NB4 (cell line): ENCODE measurements around the gene BICRAL.

ENCODE experiments used
- CTCF ChIP-seq: IDR thresholded peaks from one replicate; pipeline ENCODE4 v1.5.1; 2012; ENCODE audit warnings: low read depth, low read length
- POLR2A ChIP-seq: IDR thresholded peaks from 2 replicates; pipeline ENCODE4 v1.6.1; 2011; ENCODE audit warnings: mild to moderate bottlenecking; ENCODE audit not compliant: insufficient read length; ENCODE audit errors: extremely low read depth

- TF ChIP-seq CTCF (no peak), POLR2A (no peak)
These were observed 14.3 kb downstream of the BICRAL start for GRCh38 chr6:42796171-42796570.
